Measurements from ENCODE around the gene ZFP69. TPM values are rescaled to one million over a fixed set of nuclear protein-coding genes. Genes with fewer than 3 reads are reported as not detected.
"Not testable (repeated sequence)": the region's sequence is repeated elsewhere in the genome, so short reads cannot be mapped to it uniquely, and the experiment has no call there.

The ZFP69 gene
- total RNA-seq, 2 experiments from 2014 or later, result 4.3 to 5.6 TPM

GRCh38 chr1:40478276-40478675, 1.2 kb downstream of the ZFP69 start:
- BruUV-seq (replicated peaks), result no TSS peak
- H3K27ac ChIP-seq (ENCODE audit: low read depth, low read length, poor library complexity, severe bottlenecking), result no peak overlapping the region
- peak overlapping the region; percentile 77 for H3K4me3 ChIP-seq (ENCODE audit: low read depth, low read length, poor library complexity, severe bottlenecking)

DNA sequence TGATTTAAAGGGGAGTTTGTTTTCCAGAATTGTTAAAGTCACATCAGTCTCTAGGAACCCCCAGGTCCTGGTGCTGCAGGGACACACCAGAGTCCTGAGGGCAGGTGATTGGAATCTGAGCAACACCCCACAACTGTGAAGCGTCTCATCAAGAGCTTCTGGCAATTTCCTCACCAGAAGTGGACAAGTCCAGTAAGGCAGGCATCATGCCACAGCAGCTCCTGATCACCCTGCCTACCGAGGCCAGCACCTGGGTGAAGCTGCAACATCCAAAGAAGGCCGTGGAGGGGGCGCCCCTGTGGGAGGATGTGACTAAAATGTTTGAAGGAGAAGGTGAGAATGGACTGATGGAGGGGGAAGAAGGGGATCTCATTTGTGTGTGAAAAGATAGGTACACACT, 2.1 kb downstream of the ZFP69 start:
- Histone ChIP-seq H3K79me2 (ENCODE audit: insufficient read depth, low read depth, low read length) (no peaks in the 10 kb centered on the region), H3K9me3 (ENCODE audit: low read length) (peaks cover 18% of the 10 kb centered on the region), H3K4me3 (ENCODE audit: low read depth, low read length, poor library complexity, severe bottlenecking) (no peak overlapping the region), H3K36me3 (ENCODE audit: insufficient read depth, low read length) (peaks cover 22% of the 10 kb centered on the region), H3K9me2 (ENCODE audit: insufficient read depth, low read length) (no peaks in the 10 kb centered on the region), H4K20me1 (ENCODE audit: insufficient read depth, low read length) (no peaks in the 10 kb centered on the region), H3K4me2 (ENCODE audit: low read length) (peak overlapping the region; percentile 92), H3K27ac (ENCODE audit: low read depth, low read length, poor library complexity, severe bottlenecking) (no peak overlapping the region), H2AFZ (ENCODE audit: low read length) (no peak overlapping the region), H3K4me1 (ENCODE audit: insufficient read depth, low read length, poor library complexity, severe bottlenecking) (peaks cover 17% of the 10 kb centered on the region)
- BruUV-seq (replicated peaks), result no TSS peak
- no peak for TF ChIP-seq EZH2phosphoT487 (IDR thresholded peaks at IDR 0.05; ENCODE audit: borderline replicate concordance, low read depth, low read length)
- no peak for TF ChIP-seq CTCF (conservative IDR thresholded peaks at IDR 0.05; ENCODE audit: low read length)
- CTCF ChIA-PET (ENCODE audit: unreplicated experiment), result no interaction called here
- POLR2A ChIA-PET, result interaction anchor here (0.6 kb wide), 1 partner anchor 470 kb away, joined by 3 read pairs; no protein-coding TSS in a partner anchor
- intact Hi-C loops (cut with micrococcal nuclease; ENCODE audit: unreplicated experiment), result no loop called here
- DNase-seq (ENCODE audit: low spot score), result no peak

More at GRCh38 chr1:40478276-40478675, 1.2 kb downstream of the ZFP69 start:
- Histone ChIP-seq H3K79me2 (ENCODE audit: insufficient read depth, low read depth, low read length) (no peaks in the 10 kb centered on the region), H4K20me1 (ENCODE audit: insufficient read depth, low read length) (no peaks in the 10 kb centered on the region), H3K4me2 (ENCODE audit: low read length) (peak overlapping the region; percentile 92), H3K9me2 (ENCODE audit: insufficient read depth, low read length) (no peaks in the 10 kb centered on the region), H3K36me3 (ENCODE audit: insufficient read depth, low read length) (peaks cover 18% of the 10 kb centered on the region), H3K4me1 (ENCODE audit: insufficient read depth, low read length, poor library complexity, severe bottlenecking) (peaks cover 17% of the 10 kb centered on the region), H3K9me3 (ENCODE audit: low read length) (peaks cover 15% of the 10 kb centered on the region), H2AFZ (ENCODE audit: low read length) (no peak overlapping the region)
- TF ChIP-seq CTCF (conservative IDR thresholded peaks at IDR 0.05; ENCODE audit: low read length), result no peak
- no peak for TF ChIP-seq EZH2phosphoT487 (IDR thresholded peaks at IDR 0.05; ENCODE audit: borderline replicate concordance, low read depth, low read length)
- no peak for DNase-seq (ENCODE audit: low spot score)
- ChIA-PET POLR2A (interaction anchor here (0.6 to 1.1 kb wide), 4 partner anchors 27 to 399 kb away, joined by 3 to 4 read pairs (median 3); partner anchors contain the start of gene ZNF684), CTCF (ENCODE audit: unreplicated experiment) (no interaction called here)
- intact Hi-C loops (cut with micrococcal nuclease; ENCODE audit: unreplicated experiment), result no loop called here

GRCh38 chr1:40495315-40495903, 18.3 kb downstream of the ZFP69 start:
- H4K20me1 ChIP-seq (ENCODE audit: insufficient read depth, low read length), result no peaks in the 10 kb centered on the region
- intact Hi-C loops (cut with micrococcal nuclease; ENCODE audit: unreplicated experiment), result no loop called here
- BruUV-seq (replicated peaks), result TSS peak; percentile 64
- H3K4me3 ChIP-seq (ENCODE audit: low read depth, low read length, poor library complexity, severe bottlenecking), result no peak overlapping the region
- peaks cover 50% of the 10 kb centered on the region for H3K36me3 ChIP-seq (ENCODE audit: insufficient read depth, low read length)
- no peaks in the 10 kb centered on the region for H3K79me2 ChIP-seq (ENCODE audit: insufficient read depth, low read depth, low read length)
- peaks cover 41% of the 10 kb centered on the region for H3K9me3 ChIP-seq (ENCODE audit: low read length)
- no peak overlapping the region for H3K4me2 ChIP-seq (ENCODE audit: low read length)
- no peaks in the 10 kb centered on the region for H3K4me1 ChIP-seq (ENCODE audit: insufficient read depth, low read length, poor library complexity, severe bottlenecking)
- no peak for TF ChIP-seq CTCF (conservative IDR thresholded peaks at IDR 0.05; ENCODE audit: low read length)
- TF ChIP-seq EZH2phosphoT487 (IDR thresholded peaks at IDR 0.05; ENCODE audit: borderline replicate concordance, low read depth, low read length), result no peak
- H3K27ac ChIP-seq (ENCODE audit: low read depth, low read length, poor library complexity, severe bottlenecking), result no peak overlapping the region
- DNase-seq (ENCODE audit: low spot score), result no peak
- H2AFZ ChIP-seq (ENCODE audit: low read length), result no peak overlapping the region
- no peaks in the 10 kb centered on the region for H3K9me2 ChIP-seq (ENCODE audit: insufficient read depth, low read length)
- POLR2A ChIA-PET, result no interaction called here
- CTCF ChIA-PET (ENCODE audit: unreplicated experiment), result no interaction called here

DNA sequence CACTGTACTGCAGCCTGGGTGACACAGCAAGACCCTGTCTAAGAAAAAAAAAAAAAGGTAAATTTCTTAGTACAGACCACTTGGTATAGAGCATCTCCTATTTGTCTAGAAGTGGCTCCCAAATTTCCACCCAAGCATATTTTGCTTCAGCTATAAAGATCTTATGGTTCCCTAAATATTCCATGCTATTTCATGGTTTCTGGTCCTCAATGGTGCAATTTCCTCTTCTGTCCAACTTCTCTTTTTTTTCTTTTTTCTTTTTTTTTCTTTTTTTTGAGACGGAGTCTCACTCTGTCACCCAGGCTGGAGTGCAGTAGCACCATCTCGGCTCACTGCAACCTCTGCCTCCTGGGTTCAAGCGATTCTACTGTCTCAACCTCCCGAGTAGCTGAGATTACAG, 25.6 kb downstream of the ZFP69 start:
- H2AFZ ChIP-seq (ENCODE audit: low read length); H3K36me3 ChIP-seq (ENCODE audit: insufficient read depth, low read length); H3K27ac ChIP-seq (ENCODE audit: low read depth, low read length, poor library complexity, severe bottlenecking); H3K4me3 ChIP-seq (ENCODE audit: low read depth, low read length, poor library complexity, severe bottlenecking); H3K4me2 ChIP-seq (ENCODE audit: low read length); CTCF ChIA-PET (ENCODE audit: unreplicated experiment); BruUV-seq (replicated peaks); H3K4me1 ChIP-seq (ENCODE audit: insufficient read depth, low read length, poor library complexity, severe bottlenecking); H3K79me2 ChIP-seq (ENCODE audit: insufficient read depth, low read depth, low read length); DNase-seq (ENCODE audit: low spot score); intact Hi-C loops (cut with micrococcal nuclease; ENCODE audit: unreplicated experiment); H3K9me2 ChIP-seq (ENCODE audit: insufficient read depth, low read length); H4K20me1 ChIP-seq (ENCODE audit: insufficient read depth, low read length): not testable (repeated sequence)
- H3K9me3 ChIP-seq (ENCODE audit: low read length), result peaks cover 21% of the 10 kb centered on the region; the same call in 1 of the 2 replicates
- POLR2A ChIA-PET, result interaction anchor here (0.6 kb wide), 1 partner anchor 63 kb away, joined by 3 read pairs; no protein-coding TSS in a partner anchor

Measured in OCI-LY7 (cell line).